ENCODE results near the gene MAPK10. TPM values are rescaled to one million over a fixed set of nuclear protein-coding genes. Genes with fewer than 3 reads are reported as not detected.

The MAPK10 gene
- total and polyA plus RNA-seq, 2 experiments from 2014 or later = 3.6 to 8.1 TPM

GRCh38 chr4:86250006-86250405 is 109.8 kb downstream of the MAPK10 start:
- Mint-ChIP-seq H3K36me3 (ENCODE audit: low read depth) (no peaks in the 10 kb centered on the region), H3K27ac (no peak overlapping the region; the same call in 1 of the 2 replicates), H3K4me1 (no peaks in the 10 kb centered on the region), H3K4me3 (no peak overlapping the region), H3K9me3 (no peaks in the 10 kb centered on the region), H3K27me3 (ENCODE audit: insufficient read depth, low read depth, poor library complexity) (no peaks in the 10 kb centered on the region)
- Histone ChIP-seq H3K4me1 (ENCODE audit: insufficient read depth) (no peaks in the 10 kb centered on the region), H3K4me3 (no peak overlapping the region), H2AFZ (no peak overlapping the region), H3K9me2 (ENCODE audit: insufficient read depth) (no peaks in the 10 kb centered on the region), H4K20me1 (replicated peaks; ENCODE audit: insufficient read depth) (no peaks in the 10 kb centered on the region), H3F3A (replicated peaks; ENCODE audit: low read depth) (no peaks in the 10 kb centered on the region), H3K36me3 (ENCODE audit: insufficient read depth) (no peaks in the 10 kb centered on the region), H3K27me3 (ENCODE audit: insufficient read depth) (no peaks in the 10 kb centered on the region), H3K27ac (ENCODE audit: low read depth) (no peak overlapping the region), H3K4me2 (no peak overlapping the region), H3K79me2 (replicated peaks; ENCODE audit: insufficient read depth) (no peaks in the 10 kb centered on the region)
- no peak for TF ChIP-seq NANOG (IDR thresholded peaks at IDR 0.05; ENCODE audit: borderline replicate concordance)
- no peak for TF ChIP-seq REST (IDR thresholded peaks at IDR 0.05; ENCODE audit: unreplicated experiment)
- TF ChIP-seq ZNF114 (CRISPR knock-in tag; IDR thresholded peaks at IDR 0.05) = no peak
- TF ChIP-seq CREB1 (CRISPR knock-in tag; IDR thresholded peaks at IDR 0.05; ENCODE audit: low read depth) = no peak
- TF ChIP-seq ETS1 (IDR thresholded peaks at IDR 0.05) = no peak
- no peak for TF ChIP-seq EZH2 (IDR thresholded peaks at IDR 0.05; ENCODE audit: low read depth, unreplicated experiment)
- TF ChIP-seq ZNF331 (CRISPR knock-in tag; IDR thresholded peaks at IDR 0.05; ENCODE audit: low read depth) = no peak
- TF ChIP-seq CTCF (conservative IDR thresholded peaks at IDR 0.05; ENCODE audit: low read depth in 2 of 2) = no peak
- no peak for TF ChIP-seq EZH2phosphoT487 (IDR thresholded peaks at IDR 0.05; ENCODE audit: unreplicated experiment)
- no peak for TF ChIP-seq POLR2AphosphoS5 (IDR thresholded peaks at IDR 0.05; ENCODE audit: low read depth)
- TF ChIP-seq JUNB (IDR thresholded peaks at IDR 0.05; ENCODE audit: unreplicated experiment) = no peak
- TF ChIP-seq STAT1 (IDR thresholded peaks at IDR 0.05; ENCODE audit: unreplicated experiment) = no peak
- no peak for TF ChIP-seq ZNF462 (CRISPR knock-in tag; IDR thresholded peaks at IDR 0.05)
- no peak for DNase-seq (ENCODE audit: low spot score)
- ATAC-seq = no peak

Measured in GM23338 (cell line).